ENCODE data around the gene TDRD3. TPM values are rescaled to one million over a fixed set of nuclear protein-coding genes. Genes with fewer than 3 reads are reported as not detected.

TDRD3 gene

GRCh38 chr13:60623151-60623550 is 226.1 kb downstream of the TDRD3 start:
- no peak overlapping the region for H3K27ac ChIP-seq (replicated peaks; ENCODE audit: low read length)
- no CpG with 5 or more reads among the region's 1 CpG for WGBS, 2 donors (ENCODE audit: extremely low coverage in 2 of 2, insufficient read length in 2 of 2, insufficient replicate concordance in 1 of 2)
- no peaks in the 10 kb centered on the region for H3K9me3 ChIP-seq (replicated peaks in 1 of 2; ENCODE audit: control insufficient read depth in 2 of 2, insufficient read depth in 1 of 2, low read depth in 1 of 2, low read length in 2 of 2)
- H3K23ac ChIP-seq (ENCODE audit: low read depth, low read length, poor library complexity): no peak overlapping the region
- no peaks in the 10 kb centered on the region for H3K27me3 ChIP-seq (ENCODE audit: control insufficient read depth in 3 of 3, insufficient read depth in 3 of 3, low read depth in 1 of 3, low read length in 3 of 3)
- no peak overlapping the region for H3K4me2 ChIP-seq (ENCODE audit: insufficient read depth, low read length, poor library complexity, severe bottlenecking)
- no peak overlapping the region for H3K9ac ChIP-seq (ENCODE audit: low read depth, low read length, poor library complexity)
- no peak overlapping the region for H3K4ac ChIP-seq (ENCODE audit: low read length)
- no peaks in the 10 kb centered on the region for H3K79me1 ChIP-seq (ENCODE audit: low read depth, low read length)
- no peak overlapping the region for H3K4me3 ChIP-seq (ENCODE audit: low read length in 2 of 2)
- no peak overlapping the region for H2BK15ac ChIP-seq (ENCODE audit: low read length)
- no peak for DNase-seq (ENCODE audit: low spot score)
- no peak overlapping the region for H2BK120ac ChIP-seq (ENCODE audit: low read depth, low read length)
- no peak overlapping the region for H3K14ac ChIP-seq (ENCODE audit: low read length)
- H3K18ac ChIP-seq (ENCODE audit: low read length): no peak overlapping the region
- H3K4me1 ChIP-seq (ENCODE audit: control insufficient read depth in 2 of 2, insufficient read depth in 1 of 2, low read depth in 1 of 2, low read length in 2 of 2): peaks cover 0 to 2% of the 10 kb centered on the region in 2 donors
- no peaks in the 10 kb centered on the region for H3K36me3 ChIP-seq (replicated peaks in 1 of 2; ENCODE audit: control insufficient read depth in 2 of 2, insufficient read depth in 2 of 2, low read length in 2 of 2)
- no peak overlapping the region for H2AK5ac ChIP-seq (ENCODE audit: low read depth, low read length)
- no peak overlapping the region for H4K91ac ChIP-seq (ENCODE audit: low read depth, low read length, poor library complexity)
- no peak overlapping the region for H2AFZ ChIP-seq (ENCODE audit: low read length)
- no peak overlapping the region for H2BK12ac ChIP-seq (ENCODE audit: low read length)
- H2BK5ac ChIP-seq (ENCODE audit: low read length): no peak overlapping the region
- no peak overlapping the region for H4K8ac ChIP-seq (ENCODE audit: low read depth, low read length)

Small RNAs within 50 kb of the gene (small RNA-seq; reads per million reads assigned to genes)
- not detected for gene RNA5SP31 (ENCODE audit: insufficient read depth)
